ENCODE measurements around the gene TAL1.

Gene TAL1

GRCh38 chr1:47184090-47184821 is 47.8 kb downstream of the TAL1 start:
- no peak for ATAC-seq
- TF ChIP-seq TOX (CRISPR knock-in tag; IDR thresholded peaks at IDR 0.05; ENCODE audit: borderline replicate concordance) (no peak), RARB (CRISPR knock-in tag; IDR thresholded peaks at IDR 0.05) (no peak), ISL1 (CRISPR knock-in tag; IDR thresholded peaks at IDR 0.05) (no peak), SNAI2 (CRISPR knock-in tag; IDR thresholded peaks at IDR 0.05) (no peak), ZNF8 (CRISPR knock-in tag; IDR thresholded peaks at IDR 0.05) (no peak), TSHZ2 (CRISPR knock-in tag; IDR thresholded peaks at IDR 0.05) (no peak), ARNTL (CRISPR knock-in tag; IDR thresholded peaks at IDR 0.05; ENCODE audit: borderline replicate concordance, low read depth) (no peak), ESRRG (CRISPR knock-in tag; IDR thresholded peaks at IDR 0.05) (no peak), POU6F1 (CRISPR knock-in tag; IDR thresholded peaks at IDR 0.05; ENCODE audit: borderline replicate concordance, low read depth) (no peak), BACH2 (CRISPR knock-in tag; IDR thresholded peaks at IDR 0.05; ENCODE audit: borderline replicate concordance) (no peak), CSRNP3 (CRISPR knock-in tag; IDR thresholded peaks at IDR 0.05) (no peak), ZC3H10 (CRISPR knock-in tag; IDR thresholded peaks at IDR 0.05) (no peak), OSR1 (CRISPR knock-in tag; IDR thresholded peaks at IDR 0.05) (no peak)

GRCh38 chr1:47183308-47184089 is 48.5 kb downstream of the TAL1 start:
- no peak for ATAC-seq
- TF ChIP-seq OSR1 (CRISPR knock-in tag; IDR thresholded peaks at IDR 0.05) = no peak
- TF ChIP-seq TCF4 (CRISPR knock-in tag; IDR thresholded peaks at IDR 0.05; ENCODE audit: borderline replicate concordance) = no peak
- no peak for TF ChIP-seq GLIS3 (CRISPR knock-in tag; IDR thresholded peaks at IDR 0.05)
- no peak for TF ChIP-seq SNAI2 (CRISPR knock-in tag; IDR thresholded peaks at IDR 0.05)
- TF ChIP-seq ESRRG (CRISPR knock-in tag; IDR thresholded peaks at IDR 0.05) = no peak
- no peak for TF ChIP-seq ZFP30 (CRISPR knock-in tag; IDR thresholded peaks at IDR 0.05)
- no peak for TF ChIP-seq PATZ1 (CRISPR knock-in tag; IDR thresholded peaks at IDR 0.05; ENCODE audit: borderline replicate concordance)
- no peak for TF ChIP-seq POU6F1 (CRISPR knock-in tag; IDR thresholded peaks at IDR 0.05; ENCODE audit: borderline replicate concordance, low read depth)
- TF ChIP-seq ZC3H10 (CRISPR knock-in tag; IDR thresholded peaks at IDR 0.05) = no peak
- TF ChIP-seq PPARA (CRISPR knock-in tag; IDR thresholded peaks at IDR 0.05; ENCODE audit: borderline replicate concordance) = no peak
- no peak for TF ChIP-seq ZNF70 (CRISPR knock-in tag; IDR thresholded peaks at IDR 0.05)
- no peak for TF ChIP-seq TSHZ2 (CRISPR knock-in tag; IDR thresholded peaks at IDR 0.05)
- TF ChIP-seq ZNF565 (CRISPR knock-in tag; conservative IDR thresholded peaks at IDR 0.05; ENCODE audit: low read depth) = no peak
- TF ChIP-seq CREB5 (CRISPR knock-in tag; IDR thresholded peaks at IDR 0.05; ENCODE audit: low read depth) = no peak
- TF ChIP-seq TOX (CRISPR knock-in tag; IDR thresholded peaks at IDR 0.05; ENCODE audit: borderline replicate concordance) = no peak
